Endothelial cell of umbilical vein (primary cell): ENCODE results near the gene TEX53. TPM values are rescaled to one million over a fixed set of nuclear protein-coding genes. Genes with fewer than 3 reads are reported as not detected.

Experiments
- BruUV-seq: library from RNA; stranded (reverse); fragments of 400-500 nt; replicated peaks from 2 replicates; lab custom pipeline; 2021; lab: Mats Ljungman, UMichigan
- CTCF ChIA-PET: fragments of 300-600, 350-600 bp; sonication (Branson Sonifier 250); formaldehyde crosslinking; loops from one replicate; lab custom pipeline; 2021; ENCODE audit warnings: antibody characterized with exemption, inconsistent platforms; lab: Charles Lee
- POLR2A ChIA-PET: fragments of 300-600, 350-600 bp; sonication (Branson Sonifier 250); formaldehyde crosslinking; loops from one replicate; lab custom pipeline; 2021; ENCODE audit warnings: antibody characterized with exemption, inconsistent platforms; lab: Charles Lee
- DNase-seq: peaks from one replicate; pipeline ENCODE4 v3.0.0-alpha.2; 2011; ENCODE audit warnings: low read depth, low spot score
- FAIRE-seq: peaks from 2 replicates; lab custom pipeline; 2011; peaks lifted over from hg19 to GRCh38; lab: Jason Lieb, UNC
- H2AFZ ChIP-seq: 2 replicates; pipeline ENCODE4 v1.6.0; 2012; ENCODE audit warnings: low read depth, low read length, control low read depth, inconsistent platforms
- H3K27ac ChIP-seq: 2 replicates; pipeline ENCODE4 v1.5.1; 2011; ENCODE audit warnings: low read depth, mild to moderate bottlenecking, control low read depth, low read length, moderate library complexity; ENCODE audit not compliant: insufficient read depth
- H3K27me3 ChIP-seq, 2 experiments: 2 replicates each; pipeline versions ENCODE4 v1.6.0 to v1.6.1; 2011; ENCODE audit warnings: low read length in 2 of 2, mixed read lengths in 1 of 2; ENCODE audit not compliant: control insufficient read depth in 2 of 2, insufficient read depth in 2 of 2
- H3K36me3 ChIP-seq, 2 experiments: 2 replicates in 1 of 2; 3 replicates in 1 of 2; pipeline ENCODE4 v1.5.1; 2011; ENCODE audit warnings: low read length in 2 of 2, mild to moderate bottlenecking in 1 of 2, moderate library complexity in 1 of 2; ENCODE audit not compliant: control insufficient read depth in 2 of 2, insufficient read depth in 2 of 2; ENCODE audit errors: extremely low read depth in 1 of 2
- H3K4me1 ChIP-seq: 3 replicates; pipeline ENCODE4 v1.5.1; 2011; ENCODE audit warnings: mild to moderate bottlenecking, low read length; ENCODE audit not compliant: control insufficient read depth, insufficient read depth; ENCODE audit errors: extremely low read depth
- H3K4me2 ChIP-seq: 2 replicates; pipeline ENCODE4 v1.6.1; 2011; ENCODE audit warnings: low read length, control low read depth, mixed read lengths; ENCODE audit not compliant: insufficient read depth
- H3K4me3 ChIP-seq, 3 experiments: fragments of 200-600 bp in 1 of 3; sonication (generic), shearing (Covaris generic) in 1 of 3; replicated peaks in 1 of 3; 2 replicates each; pipeline ENCODE4 v1.5.1; 2011 to 2016; ENCODE audit warnings: control low read depth in 3 of 3, low read length in 3 of 3, mild to moderate bottlenecking in 2 of 3, inconsistent platforms in 1 of 3, low read depth in 1 of 3, moderate library complexity in 1 of 3; ENCODE audit not compliant: insufficient read depth in 1 of 3
- H3K79me2 ChIP-seq: 2 replicates; pipeline ENCODE4 v1.6.0; 2012; ENCODE audit warnings: low read length, inconsistent platforms; ENCODE audit not compliant: control insufficient read depth, insufficient read depth
- H3K9ac ChIP-seq: replicated peaks from 2 replicates; pipeline ENCODE3; 2011; ENCODE audit warnings: low read length, control low read depth; ENCODE audit not compliant: insufficient read depth; ENCODE audit errors: extremely low read depth
- H3K9me1 ChIP-seq: replicated peaks from 3 replicates; pipeline ENCODE4 v1.6.0; 2011; ENCODE audit warnings: mild to moderate bottlenecking, low read length; ENCODE audit not compliant: control insufficient read depth, insufficient read depth; ENCODE audit errors: extremely low read depth
- H3K9me3 ChIP-seq: replicated peaks from 2 replicates; pipeline ENCODE4 v1.5.1; 2012; ENCODE audit warnings: low read length, inconsistent platforms; ENCODE audit not compliant: control insufficient read depth, insufficient read depth
- H4K20me1 ChIP-seq: replicated peaks from 2 replicates; pipeline ENCODE3; 2011; ENCODE audit warnings: mild to moderate bottlenecking, low read length; ENCODE audit not compliant: control insufficient read depth, insufficient read depth; ENCODE audit errors: extremely low read depth
- CTCF ChIP-seq, 2 donors: IDR thresholded peaks; 1 replicate in 1 of 2; 2 replicates in 1 of 2; pipeline ENCODE4 v1.5.1; 2011; ENCODE audit warnings: low read length in 2 of 2, mild to moderate bottlenecking in 2 of 2, moderate library complexity in 2 of 2, control low read depth in 1 of 2, inconsistent platforms in 1 of 2, low read depth in 1 of 2; ENCODE audit not compliant: insufficient read depth in 1 of 2; ENCODE audit errors: extremely low read depth in 1 of 2
- EZH2 ChIP-seq: IDR thresholded peaks from 2 replicates; pipeline ENCODE4 v1.6.1; 2012; ENCODE audit warnings: borderline replicate concordance, low read depth, mild to moderate bottlenecking, moderate library complexity, low read length, inconsistent platforms; ENCODE audit not compliant: severe bottlenecking
- FOS ChIP-seq: IDR thresholded peaks from 2 replicates; pipeline ENCODE4 v1.6.1; 2011; ENCODE audit warnings: mild to moderate bottlenecking, low read length, moderate library complexity, borderline replicate concordance; ENCODE audit not compliant: insufficient read depth
- GATA2 ChIP-seq: IDR thresholded peaks from 2 replicates; pipeline ENCODE4 v1.7.0; 2011; ENCODE audit warnings: low read depth, mild to moderate bottlenecking, moderate library complexity, mixed read lengths, low read length; ENCODE audit not compliant: insufficient read length, insufficient read depth
- MAX ChIP-seq: IDR thresholded peaks from 2 replicates; pipeline ENCODE4 v1.6.1; 2011; ENCODE audit not compliant: insufficient read depth, insufficient read length
- MYC ChIP-seq: IDR thresholded peaks from one replicate; pipeline ENCODE4 v1.6.1; 2011; ENCODE audit warnings: mild to moderate bottlenecking, low read depth, low read length
- POLR2A ChIP-seq: IDR thresholded peaks from 2 replicates; pipeline ENCODE4 v1.6.1; 2012; ENCODE audit warnings: low read depth, mild to moderate bottlenecking, control low read depth, low read length
- POLR2AphosphoS5 ChIP-seq: IDR thresholded peaks from 2 replicates; pipeline ENCODE4 v1.6.1; 2012; ENCODE audit warnings: low read depth, mild to moderate bottlenecking, control low read depth, low read length, moderate library complexity; ENCODE audit not compliant: insufficient read depth
- dilution Hi-C: fragments of 300-500 bp; cut with MboI; formaldehyde crosslinking; loops from one replicate; pipeline ENCODE4 v1.15.0; 2019; ENCODE audit warnings: low sequenced_read_pairs; ENCODE audit not compliant: extremely low pct_ligation_motif_present
- intact Hi-C: fragments of 100-400 bp; cut with micrococcal nuclease; formaldehyde crosslinking; loops from one replicate; pipeline ENCODE4 v1.10.0; 2022
- polyA plus RNA-seq, 4 experiments: library from polyadenylated mRNA; depleted of rRNA in 3 of 4; stranded (reverse) in 3 of 4; unstranded in 1 of 4; fragments of >200 nt; gene quantifications; 2 replicates each; pipeline versions ENCODE4 v1.2.1 to v1.2.3, GENCODE V29; 2011 to 2012; ENCODE audit warnings: missing spikeins in 1 of 4
- total RNA-seq: library from RNA; stranded (reverse); gene quantifications from 2 replicates; pipeline ENCODE4 v1.2.3, GENCODE V29; 2021

The TEX53 gene
- total and polyA plus RNA-seq, 2 donors (not counting 3 experiments of a cell fraction or from before 2014, with no cell fraction given) = not detected

- H3K4me3 ChIP-seq = no peak overlapping the region
- H3K36me3 ChIP-seq = no peaks in the 10 kb centered on the region
- H4K20me1 ChIP-seq = no peaks in the 10 kb centered on the region
- dilution Hi-C loops (no loop called here), intact Hi-C loops (no loop called here)
- no peak overlapping the region for H2AFZ ChIP-seq
- H3K27me3 ChIP-seq = no peaks in the 10 kb centered on the region
- H3K9ac ChIP-seq = no peak overlapping the region
- H3K27ac ChIP-seq = no peak overlapping the region
- ChIA-PET POLR2A (no interaction called here), CTCF (interaction anchor here (1.0 to 1.7 kb wide), 4 partner anchors 12 to 288 kb away, joined by 3 to 9 read pairs (median 4); no protein-coding TSS in a partner anchor)
- DNase-seq = no peak
- no peak overlapping the region for H3K4me2 ChIP-seq
- no peaks in the 10 kb centered on the region for H3K9me3 ChIP-seq
- FAIRE-seq = no peak
- TF ChIP-seq POLR2AphosphoS5 (no peak), POLR2A (no peak), GATA2 (no peak), FOS (no peak), EZH2 (no peak), MYC (no peak), CTCF (IDR thresholded peaks at IDR 0.05; ENCODE audit: extremely low read depth in 1 of 2, insufficient read depth in 1 of 2, low read depth in 1 of 2, low read length in 2 of 2) (no peak), MAX (no peak)
- no TSS peak for BruUV-seq
- peaks cover 8% of the 10 kb centered on the region for H3K4me1 ChIP-seq
- H3K9me1 ChIP-seq = no peaks in the 10 kb centered on the region
- no peaks in the 10 kb centered on the region for H3K79me2 ChIP-seq
Measured at GRCh38 chr9:114693248-114693855, 35.7 kb upstream of the TEX53 start.
